ENCODE measurements around the gene RGS7. TPM values are rescaled to one million over a fixed set of nuclear protein-coding genes. Genes with fewer than 3 reads are reported as not detected.
"Not testable (repeated sequence)": the region's sequence is repeated elsewhere in the genome, so short reads cannot be mapped to it uniquely, and the experiment has no call there.

The RGS7 gene
- total RNA-seq, 1 donor from 2014 or later, result not detected

GRCh38 chr1:241213139-241213538 is 143.9 kb downstream of the RGS7 start:
- DNase-seq (ENCODE audit: low spot score), result peak; percentile 42

GRCh38 chr1:241212628-241213027 is 144.4 kb downstream of the RGS7 start:
- DNase-seq (ENCODE audit: low spot score), result no peak

- DNase-seq (ENCODE audit: low spot score), result no peak
These were observed 148.1 kb downstream of the RGS7 start for GRCh38 chr1:241208910-241209379.

GRCh38 chr1:241203817-241204216 is 153.2 kb downstream of the RGS7 start:
- DNase-seq (ENCODE audit: low spot score), result no peak

- DNase-seq (ENCODE audit: low spot score), result peak; percentile 61
These were observed 154.6 kb downstream of the RGS7 start for GRCh38 chr1:241202401-241202800.

DNA sequence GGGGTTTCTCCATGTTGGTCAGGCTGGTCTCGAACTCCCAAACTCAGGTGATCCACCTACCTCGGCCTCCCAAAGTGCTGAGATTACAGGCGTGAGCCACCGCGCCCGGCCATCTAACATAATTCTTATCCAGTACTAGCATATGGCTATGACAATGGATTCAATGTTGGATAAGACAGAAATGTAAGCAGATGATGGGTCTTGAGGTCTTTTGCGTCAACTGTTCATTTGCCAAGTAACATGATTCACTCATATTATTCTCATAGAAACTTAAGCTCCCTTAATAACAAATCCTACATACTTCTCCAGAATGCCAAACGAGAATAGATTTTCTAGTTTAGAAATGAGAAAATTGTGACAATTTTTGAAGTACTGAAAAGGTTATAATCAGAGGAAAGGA is 170.3 kb downstream of the RGS7 start:
- no peak for DNase-seq (ENCODE audit: low spot score)

DNA sequence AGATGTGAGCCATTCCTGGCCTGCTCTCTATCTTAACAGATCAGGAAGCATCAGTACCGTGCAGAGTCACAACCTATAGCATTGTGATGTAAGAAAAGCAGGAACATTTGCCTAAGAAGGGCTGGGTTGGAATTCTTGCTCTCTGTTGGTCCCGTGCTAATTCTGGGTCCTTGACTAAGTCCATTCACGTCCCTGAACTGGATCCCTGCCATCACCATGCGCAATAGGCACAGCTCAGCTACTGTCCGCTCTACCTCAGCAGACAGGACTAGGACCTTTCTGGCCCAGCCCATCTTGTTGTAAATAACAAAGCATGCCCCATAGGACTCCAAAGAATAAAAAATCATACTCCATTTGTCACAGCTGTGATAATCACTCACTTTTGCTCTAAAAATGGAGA is 175.0 kb downstream of the RGS7 start:
- no peak for DNase-seq (ENCODE audit: low spot score)

GRCh38 chr1:241181471-241181870 is 175.5 kb downstream of the RGS7 start:
- no peak for DNase-seq (ENCODE audit: low spot score)

GRCh38 chr1:241180569-241180968 is 176.4 kb downstream of the RGS7 start:
- no peak for DNase-seq (ENCODE audit: low spot score)

- DNase-seq (ENCODE audit: low spot score), result no peak
These were observed 179.3 kb downstream of the RGS7 start for GRCh38 chr1:241177660-241178059.

DNA sequence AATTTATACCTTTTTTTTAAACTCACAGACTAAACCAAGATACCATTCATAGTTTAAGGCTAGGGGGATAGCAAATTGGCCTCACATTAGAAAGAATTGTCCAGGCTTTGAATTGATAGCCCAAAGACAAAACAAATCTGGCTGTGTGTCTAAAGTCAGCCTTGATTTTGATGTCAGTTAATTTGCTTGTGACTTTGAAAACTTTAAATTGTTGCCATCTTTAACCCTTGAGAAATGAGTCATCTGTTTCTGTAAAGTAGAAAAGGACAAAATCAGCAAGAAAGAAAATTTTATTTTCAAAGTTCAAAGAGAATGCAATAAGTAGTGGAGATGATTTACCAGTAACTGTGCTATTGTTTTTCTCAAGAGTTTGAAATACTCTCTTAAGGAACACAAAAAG is 184.5 kb downstream of the RGS7 start:
- DNase-seq (ENCODE audit: low spot score), result no peak

DNA sequence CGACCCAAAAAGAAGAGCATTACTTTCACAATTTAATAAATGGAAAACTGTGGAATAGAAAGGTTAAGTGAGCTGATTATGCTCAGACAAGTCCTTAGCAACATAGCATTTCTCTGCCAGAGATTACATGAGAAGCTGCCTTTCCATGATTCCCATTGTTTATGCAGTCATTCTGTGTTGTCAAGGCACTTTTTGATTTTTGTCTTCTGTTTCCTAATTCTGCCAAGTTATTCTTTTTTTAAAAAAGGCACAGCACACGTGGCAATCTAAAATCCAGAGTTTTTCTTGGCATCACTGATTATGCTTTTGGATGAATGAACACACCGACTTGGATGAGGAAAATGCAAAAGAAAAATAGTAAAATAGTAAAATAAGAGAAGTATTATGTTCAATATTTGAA is 185.0 kb downstream of the RGS7 start:
- DNase-seq (ENCODE audit: low spot score), result no peak

GRCh38 chr1:241167121-241167630 is 189.8 kb downstream of the RGS7 start:
- DNase-seq (ENCODE audit: low spot score), result no peak

GRCh38 chr1:241166625-241167024 is 190.4 kb downstream of the RGS7 start:
- DNase-seq (ENCODE audit: low spot score), result no peak

- not testable (repeated sequence) for DNase-seq (ENCODE audit: low spot score)
These were observed 191.7 kb downstream of the RGS7 start for GRCh38 chr1:241165256-241165655.

GRCh38 chr1:241163363-241163762 is 193.6 kb downstream of the RGS7 start:
- DNase-seq (ENCODE audit: low spot score), result no peak

DNA sequence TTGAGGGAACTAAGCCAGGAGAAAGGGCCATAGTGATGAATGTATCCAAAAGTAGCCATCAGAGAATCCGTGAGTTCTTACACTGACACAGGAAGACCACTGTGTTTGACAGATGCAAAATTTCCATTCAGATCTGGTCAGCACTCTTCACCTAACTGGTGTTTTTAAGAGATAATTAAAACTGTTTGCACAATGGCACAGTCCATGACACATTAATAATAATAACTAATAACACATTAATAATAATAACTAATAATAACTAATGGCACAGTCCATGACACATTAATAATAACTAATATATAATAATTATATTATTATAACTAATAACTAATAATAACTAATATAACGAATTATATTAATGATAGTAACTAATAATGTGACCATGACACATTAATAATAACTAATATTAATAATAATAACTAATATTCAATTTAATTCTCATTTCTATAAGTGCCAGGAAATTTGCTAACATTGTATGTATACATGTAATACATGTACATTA is 195.8 kb downstream of the RGS7 start:
- no peak for DNase-seq (ENCODE audit: low spot score)

- DNase-seq (ENCODE audit: low spot score), result no peak
These were observed 199.6 kb downstream of the RGS7 start for GRCh38 chr1:241157435-241157834.

DNA sequence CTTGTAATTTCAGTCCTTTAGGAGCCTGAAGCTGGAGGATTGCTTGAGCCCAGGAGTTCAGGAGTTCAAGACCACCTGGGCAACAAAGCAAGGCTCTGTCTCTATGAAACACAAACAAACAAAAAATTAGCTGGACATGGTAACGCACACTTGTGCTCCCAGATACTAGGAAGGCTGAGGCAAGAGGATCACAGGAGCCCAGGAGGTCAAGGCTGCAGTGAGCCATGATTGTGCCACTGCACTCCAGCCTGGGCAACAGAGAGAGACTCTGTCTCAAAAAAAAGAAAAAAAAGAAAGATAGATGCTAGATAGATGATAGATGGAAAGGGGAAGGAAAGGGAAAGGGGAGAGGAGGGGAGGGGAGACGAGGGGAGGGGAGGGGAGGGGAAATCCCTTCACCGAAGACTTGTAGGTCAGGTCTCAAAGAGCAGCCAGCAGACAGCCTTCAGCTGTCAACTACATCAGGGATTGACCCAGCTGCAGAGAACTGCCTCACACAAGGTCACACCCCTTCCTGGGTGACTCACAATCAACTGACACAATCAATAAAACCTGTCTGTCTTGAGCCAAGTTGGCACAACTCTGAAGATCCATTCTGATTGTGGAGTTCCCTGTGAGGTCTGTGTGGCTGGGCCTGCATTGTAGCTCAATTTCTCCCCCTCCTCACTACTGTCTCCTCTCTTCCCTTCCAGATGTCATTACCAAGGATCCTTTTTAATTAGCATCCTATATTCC is 200.6 kb downstream of the RGS7 start:
- DNase-seq (ENCODE audit: low spot score), result no peak

GRCh38 chr1:241145881-241146280 is 211.1 kb downstream of the RGS7 start:
- no peak for DNase-seq (ENCODE audit: low spot score)

- DNase-seq (ENCODE audit: low spot score), result no peak
These were observed 213.1 kb downstream of the RGS7 start for GRCh38 chr1:241143765-241144442.

DNA sequence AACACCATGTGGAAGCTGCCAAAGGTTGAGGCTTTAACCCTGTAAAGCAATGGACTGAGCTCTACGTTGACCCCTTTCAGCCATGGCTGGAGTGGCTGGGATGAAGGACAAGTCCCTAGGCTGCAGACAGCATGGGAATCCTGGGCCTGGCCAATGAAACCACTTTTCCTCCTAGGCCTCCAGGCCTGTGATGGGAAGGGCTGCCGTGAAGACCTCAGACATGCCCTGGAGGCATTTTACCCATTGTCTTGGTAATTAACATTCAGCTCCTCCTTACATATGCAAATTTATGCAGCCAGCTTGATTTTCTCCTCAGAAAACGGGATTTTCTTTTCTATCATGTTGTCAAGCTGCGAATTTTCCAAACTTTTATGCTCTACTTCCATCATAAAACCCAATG is 214.5 kb downstream of the RGS7 start:
- no peak for DNase-seq (ENCODE audit: low spot score)

DNA sequence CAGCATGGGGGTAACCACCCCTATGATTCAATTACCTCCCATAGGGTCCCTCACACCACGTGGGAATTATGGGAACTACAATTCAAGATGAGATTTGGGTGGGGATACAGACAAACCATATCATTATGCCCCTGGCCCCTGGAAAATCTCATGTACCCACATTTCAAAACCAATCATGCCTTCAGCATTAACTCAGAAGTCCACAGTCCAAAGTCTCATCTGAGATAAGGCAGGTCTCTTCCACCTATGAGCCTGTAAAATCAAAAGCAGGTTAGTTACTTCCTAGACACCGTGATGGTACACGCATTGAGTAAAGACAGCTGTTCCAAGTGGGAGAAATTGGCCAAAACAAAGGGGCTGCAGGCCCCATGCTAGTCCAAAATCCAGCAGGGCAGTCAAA is 215.4 kb downstream of the RGS7 start:
- DNase-seq (ENCODE audit: low spot score), result not testable (repeated sequence)
